ENCODE results near the gene PSPH.

- TF ChIP-seq YY1 (IDR thresholded peaks at IDR 0.05; ENCODE audit: insufficient read depth, insufficient read length) (no peak), ZNF274 (IDR thresholded peaks at IDR 0.05; ENCODE audit: low read depth, low read length) (no peak), SUZ12 (IDR thresholded peaks at IDR 0.05; ENCODE audit: extremely low read depth, insufficient read depth, insufficient read length) (no peak)
These were observed 11.1 kb upstream of the PSPH start for GRCh38 chr7:56062382-56062781.
